Loucy (cell line): ENCODE measurements around the gene EXD2.

Experiments
- EZH2phosphoT487 ChIP-seq: fragments of 200-600 bp; IDR thresholded peaks from 2 replicates; pipeline ENCODE4 v1.6.1; 2018; ENCODE audit warnings: antibody characterized with exemption, mild to moderate bottlenecking, moderate library complexity, borderline replicate concordance
- TF ChIP-seq, protein P1 (sequence below): fragments of 200-600 bp; sonication (generic); conservative IDR thresholded peaks from 2 replicates; pipeline ENCODE4 v1.5.1; 2014; ENCODE audit warnings: mild to moderate bottlenecking, antibody characterized with exemption, low read length

DNA sequence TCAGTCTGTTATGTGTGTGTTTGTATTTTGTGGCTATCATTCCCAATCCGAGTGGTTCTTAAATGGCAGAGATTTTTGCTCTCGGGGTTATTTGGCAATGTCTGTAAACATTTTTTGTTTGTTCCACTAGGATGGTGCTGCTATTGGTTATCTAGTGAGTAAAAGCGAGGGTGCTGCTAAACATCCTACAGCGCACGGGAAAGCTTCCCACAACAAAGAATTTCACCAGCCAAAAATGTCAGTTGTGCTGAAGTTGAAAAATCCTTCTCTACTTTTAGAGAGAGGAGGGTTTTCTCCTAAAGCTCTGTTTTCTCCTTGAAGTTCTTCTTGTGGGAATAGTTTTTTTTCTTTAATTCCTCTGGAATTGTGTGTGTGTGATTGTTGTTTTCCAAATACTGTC is 2.4 kb downstream of the EXD2 start:
- TF ChIP-seq, protein P1, sequence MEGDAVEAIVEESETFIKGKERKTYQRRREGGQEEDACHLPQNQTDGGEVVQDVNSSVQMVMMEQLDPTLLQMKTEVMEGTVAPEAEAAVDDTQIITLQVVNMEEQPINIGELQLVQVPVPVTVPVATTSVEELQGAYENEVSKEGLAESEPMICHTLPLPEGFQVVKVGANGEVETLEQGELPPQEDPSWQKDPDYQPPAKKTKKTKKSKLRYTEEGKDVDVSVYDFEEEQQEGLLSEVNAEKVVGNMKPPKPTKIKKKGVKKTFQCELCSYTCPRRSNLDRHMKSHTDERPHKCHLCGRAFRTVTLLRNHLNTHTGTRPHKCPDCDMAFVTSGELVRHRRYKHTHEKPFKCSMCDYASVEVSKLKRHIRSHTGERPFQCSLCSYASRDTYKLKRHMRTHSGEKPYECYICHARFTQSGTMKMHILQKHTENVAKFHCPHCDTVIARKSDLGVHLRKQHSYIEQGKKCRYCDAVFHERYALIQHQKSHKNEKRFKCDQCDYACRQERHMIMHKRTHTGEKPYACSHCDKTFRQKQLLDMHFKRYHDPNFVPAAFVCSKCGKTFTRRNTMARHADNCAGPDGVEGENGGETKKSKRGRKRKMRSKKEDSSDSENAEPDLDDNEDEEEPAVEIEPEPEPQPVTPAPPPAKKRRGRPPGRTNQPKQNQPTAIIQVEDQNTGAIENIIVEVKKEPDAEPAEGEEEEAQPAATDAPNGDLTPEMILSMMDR, result no peak
- no peak for TF ChIP-seq EZH2phosphoT487
